T-helper 1 cell (primary cell): Measurements from ENCODE around the gene MRPL58.
A peak's percentile ranks its signal among the peaks of the same experiment; 100 is the strongest.
"Not testable (repeated sequence)": the region's sequence is repeated elsewhere in the genome, so short reads cannot be mapped to it uniquely, and the experiment has no call there.

ENCODE experiments used
- DNase-seq, 5 donors: peaks; one replicate each; pipeline ENCODE4 v3.0.0-alpha.2; 2012 to 2020

Gene MRPL58

GRCh38 chr17:75019710-75020109, 7.2 kb downstream of the MRPL58 start:
- no peak for DNase-seq

DNA sequence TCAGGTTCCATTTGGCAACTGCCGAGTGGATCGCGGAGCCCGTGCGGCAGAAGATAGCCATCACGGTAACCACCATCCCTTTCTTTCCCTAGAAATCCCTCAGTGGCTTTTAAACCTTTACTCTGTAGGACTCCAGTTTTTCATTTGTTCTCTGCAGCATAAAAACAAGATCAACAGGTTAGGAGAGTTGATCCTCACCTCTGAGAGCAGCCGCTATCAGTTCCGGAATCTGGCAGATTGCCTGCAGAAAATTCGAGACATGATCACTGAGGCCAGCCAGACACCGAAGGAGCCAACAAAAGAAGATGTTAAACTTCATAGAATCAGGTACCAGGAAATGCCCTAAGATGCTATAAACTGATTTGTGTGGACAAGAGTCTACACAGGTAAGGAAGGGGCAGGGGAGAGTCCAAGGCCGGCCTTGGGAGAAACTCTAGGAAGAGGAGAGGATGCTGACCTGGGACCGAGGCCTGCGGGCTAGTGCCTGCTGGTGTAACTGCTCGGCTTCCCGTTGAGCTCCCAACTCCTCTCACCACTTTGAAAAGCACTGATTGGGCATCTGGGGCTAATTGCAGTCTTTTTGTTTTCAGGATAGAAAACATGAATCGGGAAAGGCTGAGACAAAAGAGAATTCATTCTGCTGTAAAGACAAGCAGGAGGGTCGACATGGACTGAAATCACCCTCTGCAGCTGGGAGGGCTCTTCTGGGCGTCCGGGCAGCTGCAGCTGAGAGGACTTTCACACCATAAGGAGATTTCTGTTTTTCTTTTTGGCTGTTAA, 8.1 kb downstream of the MRPL58 start:
- no peak for DNase-seq

DNA sequence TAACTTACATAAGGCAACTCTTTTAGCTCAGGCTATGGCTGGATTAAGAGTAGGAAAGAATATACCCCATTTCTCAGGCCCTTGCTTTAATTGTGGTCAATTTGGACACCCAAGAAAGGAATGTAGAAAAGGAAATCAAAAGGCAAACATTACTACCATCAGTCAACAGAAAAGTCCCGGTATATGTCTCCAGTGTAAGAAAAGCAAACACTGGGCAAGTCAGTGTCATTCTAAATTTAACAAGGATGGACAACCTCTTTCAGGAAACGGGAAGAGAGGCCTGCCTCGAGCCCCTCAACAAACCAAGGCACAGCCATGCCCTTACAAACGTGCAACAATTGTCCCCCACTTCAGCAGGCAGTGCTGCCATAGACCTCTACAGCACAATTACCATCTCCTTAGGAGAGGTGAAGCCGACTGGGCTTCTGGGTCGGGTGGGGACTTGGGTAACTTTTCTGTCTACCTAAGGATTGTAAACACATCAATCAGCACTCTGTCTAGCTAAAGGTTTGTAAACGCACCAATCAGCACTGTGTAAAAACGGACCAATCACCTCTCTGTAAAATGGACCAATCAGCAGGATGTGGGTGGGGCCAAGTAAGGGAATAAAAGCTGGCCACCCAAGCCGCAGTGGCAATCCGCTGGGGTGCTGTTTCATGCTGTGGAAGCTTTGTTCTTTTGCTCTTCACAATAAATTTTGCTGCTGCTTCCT, 12.4 kb downstream of the MRPL58 start:
- peak in 1 of 5 donors; percentile 30 for DNase-seq

- not testable (repeated sequence) for DNase-seq
Observed at GRCh38 chr17:75025398-75025734, 12.9 kb downstream of the MRPL58 start.

- DNase-seq, result not testable (repeated sequence)
Observed at GRCh38 chr17:75026650-75027049, 14.2 kb downstream of the MRPL58 start.

- DNase-seq, result no peak
Observed at GRCh38 chr17:75030161-75030560, 17.7 kb downstream of the MRPL58 start.

DNA sequence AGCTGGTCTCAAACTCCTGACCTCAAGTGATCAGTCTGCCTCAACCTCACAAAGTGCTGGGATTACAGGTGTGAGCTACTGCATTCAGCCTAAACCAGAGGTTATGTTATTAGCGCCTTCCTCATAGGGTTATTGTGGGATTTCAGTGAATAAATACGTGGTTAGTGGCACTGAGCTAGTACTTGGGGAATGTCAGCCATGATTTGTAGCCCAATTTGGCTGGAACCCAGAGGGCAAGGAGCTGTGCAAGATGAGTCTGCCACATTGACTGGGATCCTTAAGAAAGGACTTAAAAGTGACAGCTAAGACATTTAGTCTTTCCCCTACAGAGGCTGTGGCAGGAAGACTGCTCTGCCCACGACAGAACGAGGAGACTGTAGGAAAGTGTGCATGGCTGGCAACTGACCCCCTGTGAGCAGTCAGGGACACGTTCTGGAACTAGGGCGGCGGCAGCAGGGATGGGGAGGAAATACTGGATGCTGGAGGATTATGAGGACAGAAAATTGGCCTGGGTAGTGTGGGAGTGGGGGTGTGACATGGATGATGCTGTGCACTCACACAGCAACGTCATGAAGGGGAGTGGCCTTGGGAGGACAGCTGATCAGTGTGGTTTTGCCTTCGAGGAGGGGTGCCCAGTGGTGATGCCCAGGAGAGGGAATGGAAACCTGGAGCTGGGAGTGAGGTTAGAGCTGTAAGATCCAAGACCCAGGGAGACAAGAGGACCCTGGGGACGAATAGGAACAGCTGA, 19.7 kb downstream of the MRPL58 start:
- DNase-seq, result peak in 4 of 5 donors; percentile 32 to 66 (median 57)

GRCh38 chr17:75032720-75033280, 20.3 kb downstream of the MRPL58 start:
- DNase-seq, result no peak

- peak; percentile 51 to 85 (median 70) for DNase-seq
Observed at GRCh38 chr17:75033346-75034235, 21.1 kb downstream of the MRPL58 start.

- peak; percentile 32 to 90 (median 64) for DNase-seq
Observed at GRCh38 chr17:75034236-75034908, 21.9 kb downstream of the MRPL58 start.

DNA sequence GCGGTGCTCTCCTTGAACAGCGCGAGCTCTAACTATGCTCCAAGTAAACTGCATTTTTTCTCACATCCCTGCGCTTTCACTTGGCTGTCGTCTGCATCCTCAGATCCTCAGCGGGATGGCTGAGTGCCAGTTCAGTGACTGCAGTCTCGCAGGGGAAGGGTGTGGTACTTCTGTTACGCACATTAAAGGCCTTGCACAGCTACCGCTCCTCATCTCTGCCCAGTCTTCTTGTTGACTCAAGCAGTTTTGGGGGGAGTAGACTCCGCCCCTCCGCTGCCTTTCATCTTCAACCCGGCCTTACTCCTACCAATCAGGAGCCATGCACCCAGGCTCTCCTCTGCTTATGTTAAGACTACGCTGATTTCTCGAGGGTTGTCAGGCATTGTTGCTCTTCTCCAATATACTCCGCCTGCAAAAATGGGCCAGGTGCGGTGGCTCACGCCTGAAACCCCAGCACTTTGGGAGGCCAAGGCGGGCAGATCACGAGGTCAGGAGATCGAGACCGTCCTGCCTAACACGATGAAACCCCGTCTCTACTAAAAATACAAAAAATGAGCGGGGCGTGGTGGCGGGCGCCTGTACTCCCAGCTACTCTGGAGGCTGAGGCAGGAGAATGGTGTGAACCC, 24.3 kb downstream of the MRPL58 start:
- peak; percentile 74 to 93 (median 92) for DNase-seq

GRCh38 chr17:75039238-75039637, 26.8 kb downstream of the MRPL58 start:
- DNase-seq, result no peak

- no peak for DNase-seq
Observed at GRCh38 chr17:75041656-75042280, 29.3 kb downstream of the MRPL58 start.

DNA sequence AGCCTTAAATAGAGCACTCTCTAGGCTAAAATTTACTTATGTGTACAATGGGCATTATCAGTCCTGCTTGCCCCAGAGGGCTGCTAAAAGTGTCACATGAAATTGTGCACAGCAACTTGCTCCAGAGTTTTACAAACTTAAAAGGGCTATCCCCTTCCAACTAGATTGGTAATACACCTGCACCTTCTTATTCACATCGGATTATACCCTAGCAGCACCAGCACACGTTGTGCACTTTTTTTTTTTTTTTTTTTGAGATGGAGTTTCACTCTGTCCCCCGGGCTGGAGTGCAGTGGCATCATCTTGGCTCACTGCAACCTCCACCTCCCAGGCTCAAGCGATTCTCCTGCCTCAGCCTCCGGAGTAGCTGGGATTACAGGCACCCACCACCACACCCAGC, 31.3 kb downstream of the MRPL58 start:
- DNase-seq, result not testable (repeated sequence)

DNA sequence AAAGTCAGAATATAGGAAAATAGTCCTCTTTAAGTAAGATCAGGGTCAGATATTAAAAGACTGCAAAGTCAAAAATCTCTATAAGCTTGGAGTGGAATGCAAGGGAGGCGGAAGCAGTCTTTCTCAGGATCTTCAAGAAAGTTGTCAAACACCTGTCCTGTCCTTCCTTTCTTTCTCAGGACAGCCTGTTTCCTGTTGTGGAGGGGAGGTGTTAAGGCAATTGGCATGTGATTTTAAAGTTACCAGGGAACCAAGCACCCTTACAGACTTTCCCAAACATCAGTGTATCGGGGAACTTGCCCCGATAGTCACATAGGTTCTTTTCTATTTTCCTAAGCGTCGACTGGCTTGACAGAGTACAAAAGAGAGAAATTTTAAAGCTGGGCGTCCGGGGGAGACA, 32.2 kb downstream of the MRPL58 start:
- DNase-seq, result no peak

DNA sequence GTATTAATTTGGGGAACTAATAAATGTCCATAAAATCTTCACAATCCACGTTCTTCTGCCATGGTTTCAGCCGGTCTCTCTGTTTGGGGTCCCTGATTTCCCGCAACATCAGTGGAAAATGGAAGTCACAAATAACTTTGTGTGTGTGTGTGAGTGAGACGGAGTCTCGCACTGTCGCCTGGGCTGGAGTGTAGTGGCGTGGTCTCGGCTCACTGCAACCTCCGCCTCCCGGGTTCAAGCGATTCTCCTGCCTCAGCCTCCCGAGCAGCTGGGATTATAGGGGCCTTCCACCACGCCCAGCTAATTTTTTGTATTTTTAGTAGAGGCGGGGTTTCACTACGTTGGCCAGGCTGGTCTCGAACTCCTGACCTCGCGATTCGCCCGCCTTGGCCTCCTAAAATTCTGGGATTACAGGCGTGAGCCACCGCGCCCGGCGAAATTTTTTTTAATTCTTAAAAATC, 33.5 kb downstream of the MRPL58 start:
- DNase-seq, result not testable (repeated sequence)

DNA sequence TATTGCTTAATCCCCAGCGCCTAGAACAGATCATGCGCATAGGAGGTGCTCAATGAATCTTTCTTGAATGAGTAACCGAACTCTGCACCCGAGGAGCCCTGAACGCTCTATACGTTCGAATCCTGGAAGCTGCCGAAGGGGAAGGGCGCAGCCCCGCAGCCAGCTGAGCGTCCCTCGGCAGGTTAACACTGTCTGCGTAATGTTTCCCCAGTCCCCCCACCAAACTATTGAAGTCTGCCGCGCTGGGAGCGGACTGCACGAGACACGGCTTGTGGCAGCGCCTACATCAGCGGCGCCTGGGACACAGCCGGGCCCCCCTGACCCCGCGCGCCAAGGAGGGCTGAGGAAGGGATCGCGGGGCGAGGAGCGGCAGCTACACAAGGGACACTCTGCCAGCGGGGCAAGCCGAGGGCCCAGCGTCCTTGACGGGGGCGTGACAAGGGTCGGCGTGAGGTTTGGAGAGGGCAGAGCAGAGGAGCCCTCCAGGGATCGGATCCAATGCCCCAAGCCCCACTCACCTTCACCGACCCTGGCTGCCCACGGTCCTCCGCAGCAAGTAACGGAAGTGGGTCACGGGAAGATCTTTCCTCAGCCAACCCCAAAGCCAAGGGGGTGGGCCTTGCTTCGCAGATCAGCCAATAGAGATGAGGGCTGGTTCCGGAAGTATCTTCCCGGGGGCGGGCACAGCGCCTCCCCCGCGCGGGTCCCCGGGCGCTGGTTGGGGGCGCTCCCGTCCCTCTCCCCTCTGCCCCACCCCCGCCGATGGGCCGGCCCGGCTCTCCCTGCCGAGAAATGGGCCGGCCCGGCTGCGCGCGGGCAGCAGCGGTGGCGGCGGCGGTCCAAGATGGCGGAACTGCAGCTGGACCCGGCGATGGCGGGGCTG, 34.2 kb downstream of the MRPL58 start, which contains the start of the genes ATP5PD and KCTD2:
ATP5PD (minus strand) TSS at position 563 of the 883 bp plus-strand sequence. CDS start 4,319 bp downstream, outside the sequence.
KCTD2 (plus strand) TSS at position 819 of the 883 bp plus-strand sequence; CDS start at position 845, 26 bp downstream.
- DNase-seq, result peak; percentile 86 to 97 (median 92)

DNA sequence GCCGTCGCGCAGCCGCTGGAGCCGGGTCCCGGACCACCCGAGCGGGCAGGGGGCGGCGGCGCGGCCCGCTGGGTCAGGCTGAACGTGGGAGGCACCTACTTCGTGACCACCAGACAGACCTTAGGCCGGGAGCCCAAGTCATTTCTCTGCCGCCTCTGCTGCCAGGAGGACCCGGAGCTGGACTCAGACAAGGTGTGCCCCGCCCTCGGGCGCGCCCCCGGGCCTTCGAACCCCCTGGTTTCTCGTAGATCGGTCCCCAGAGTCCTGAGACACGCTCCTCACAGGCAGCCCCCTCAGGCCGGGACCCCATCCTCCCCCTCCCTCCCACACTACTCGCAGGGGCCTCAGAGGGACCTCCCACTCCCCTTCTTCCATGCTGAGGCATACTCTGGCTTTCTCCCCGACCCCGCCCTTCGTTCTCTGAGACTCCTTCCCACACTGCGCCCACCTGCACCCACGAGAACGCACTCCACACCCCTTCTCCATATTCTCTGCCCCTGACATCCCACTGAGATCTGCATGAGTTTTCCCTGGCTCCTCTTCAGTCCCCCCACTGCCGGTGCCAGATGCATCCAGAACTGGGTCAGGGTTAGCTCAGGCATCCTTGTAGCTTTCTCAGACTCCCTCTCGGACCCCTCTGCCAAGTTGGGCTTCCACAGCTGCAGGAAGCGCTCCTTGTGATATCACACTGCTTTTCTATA, 35.1 kb downstream of the MRPL58 start:
- peak in 3 of 5 donors; percentile 17 to 26 (median 18) for DNase-seq
